HUDEP-2 (cell line): ENCODE results near the gene SH3PXD2A.

Experiments used
- DNase-seq, 76 experiments: peaks; one replicate each; lab custom pipeline; 2025; ENCODE audit not compliant: unreplicated experiment in 76 of 76; lab: John Stamatoyannopoulos, UW

The SH3PXD2A gene

DNA sequence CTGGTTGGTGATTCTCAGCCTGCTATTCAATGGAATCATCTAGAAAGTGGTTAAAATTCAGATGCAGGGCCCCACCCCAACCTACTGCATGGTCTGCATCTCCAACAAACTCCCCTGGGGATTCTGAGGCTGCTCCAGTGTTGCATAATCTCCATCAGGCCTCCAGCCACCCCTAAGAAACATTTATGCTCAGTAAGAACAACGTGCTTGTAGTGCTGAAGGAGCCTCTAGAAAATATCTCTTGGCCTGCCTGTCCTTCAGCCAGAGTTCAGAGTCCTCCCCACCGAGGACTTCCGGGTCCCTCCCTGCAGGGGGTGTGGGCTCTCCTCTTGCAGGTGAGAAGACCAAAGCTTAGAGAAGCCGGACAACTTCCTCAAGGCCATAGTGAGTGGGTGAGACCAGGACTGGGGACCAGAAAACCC lies 159.8 kb downstream of the SH3PXD2A start:
- DNase-seq, result no peak

DNA sequence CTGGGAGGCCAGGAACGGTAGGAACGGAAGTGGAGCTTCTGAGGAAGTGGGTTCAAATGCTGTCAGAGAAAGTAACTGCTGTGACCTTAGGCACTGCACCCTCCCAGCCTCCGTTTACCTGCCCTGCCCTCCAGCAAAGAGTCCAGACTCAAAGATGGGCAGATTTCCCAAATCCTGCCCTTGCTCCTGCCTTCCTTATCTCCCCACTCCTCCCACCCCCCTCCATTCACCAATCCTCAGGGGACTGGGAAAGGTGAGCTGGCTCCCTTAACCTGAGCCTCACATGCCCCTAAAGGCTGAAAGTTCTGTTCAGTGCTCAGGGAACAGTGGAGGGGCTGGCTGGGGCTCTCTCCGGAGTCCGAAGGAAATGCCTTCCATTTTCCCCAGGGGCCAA lies 161.6 kb downstream of the SH3PXD2A start:
- no peak for DNase-seq

DNA sequence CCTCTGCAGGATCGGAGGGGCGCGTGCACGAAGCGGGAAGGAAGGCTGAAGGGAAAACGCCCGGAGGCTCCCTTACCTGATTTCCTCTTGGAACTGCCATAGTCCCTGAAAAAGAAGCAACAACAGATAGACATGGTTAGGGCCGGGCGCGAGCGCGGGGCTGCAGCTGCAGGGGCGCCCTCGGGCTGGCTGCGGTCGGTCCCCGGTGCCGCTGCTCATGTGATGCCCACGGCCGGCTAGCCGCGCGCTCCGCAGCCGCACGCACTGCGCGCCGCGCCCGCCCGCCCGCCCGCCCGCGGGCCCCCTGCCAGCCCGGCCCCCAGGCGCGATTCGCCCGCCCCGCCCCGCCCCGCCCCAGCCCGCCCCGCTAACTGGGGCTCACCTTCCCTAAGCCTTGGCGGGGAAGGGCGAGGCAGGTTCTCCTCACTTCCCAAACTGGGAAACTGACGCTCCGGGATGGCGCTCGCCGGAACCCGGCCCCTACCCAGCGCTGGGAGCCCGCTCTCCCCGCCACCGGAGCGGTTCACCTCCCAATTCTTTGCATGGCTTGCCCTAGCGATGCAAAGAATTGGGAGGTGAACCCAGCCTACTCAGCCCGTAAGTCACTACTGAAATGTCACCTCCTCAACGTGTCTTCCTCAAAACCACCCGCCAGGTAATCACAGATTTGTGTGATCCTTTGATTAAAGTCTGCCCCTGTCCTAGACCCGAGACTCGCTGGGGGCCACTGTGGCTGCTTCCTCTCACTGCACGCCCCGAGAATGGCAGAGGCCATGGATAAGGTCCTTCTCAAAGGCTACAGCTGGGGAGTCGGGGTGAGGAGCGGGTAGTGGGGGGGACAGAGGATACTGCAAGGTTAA lies 162.2 kb downstream of the SH3PXD2A start:
- DNase-seq, result peak in 1 of 76 experiments; percentile 9

DNA sequence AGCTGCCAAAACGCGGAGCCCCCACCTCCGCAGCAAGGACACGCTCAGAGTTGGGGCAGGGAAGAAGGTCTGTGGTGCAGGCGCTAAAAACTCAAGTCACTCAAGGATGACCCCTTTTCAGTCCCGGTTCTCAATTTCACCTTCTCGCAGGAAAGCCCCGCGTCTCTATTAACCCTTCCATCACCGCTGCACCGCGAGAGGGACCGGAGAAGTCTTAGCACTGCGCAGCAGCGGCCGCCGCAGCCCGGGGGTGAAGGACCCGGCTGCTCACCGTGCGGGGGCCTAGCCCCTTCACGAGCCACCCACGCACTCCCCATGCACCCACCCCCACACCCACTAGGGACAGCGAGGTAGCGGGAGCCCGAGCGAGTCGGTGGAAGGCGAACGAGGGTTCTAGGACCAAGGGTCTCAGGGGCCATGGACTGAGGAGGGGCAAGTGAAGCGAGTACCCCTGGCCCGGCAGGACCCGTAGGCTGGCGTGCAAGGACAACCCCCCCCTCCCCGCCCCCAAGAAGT lies 162.9 kb downstream of the SH3PXD2A start:
- DNase-seq, result no peak

DNA sequence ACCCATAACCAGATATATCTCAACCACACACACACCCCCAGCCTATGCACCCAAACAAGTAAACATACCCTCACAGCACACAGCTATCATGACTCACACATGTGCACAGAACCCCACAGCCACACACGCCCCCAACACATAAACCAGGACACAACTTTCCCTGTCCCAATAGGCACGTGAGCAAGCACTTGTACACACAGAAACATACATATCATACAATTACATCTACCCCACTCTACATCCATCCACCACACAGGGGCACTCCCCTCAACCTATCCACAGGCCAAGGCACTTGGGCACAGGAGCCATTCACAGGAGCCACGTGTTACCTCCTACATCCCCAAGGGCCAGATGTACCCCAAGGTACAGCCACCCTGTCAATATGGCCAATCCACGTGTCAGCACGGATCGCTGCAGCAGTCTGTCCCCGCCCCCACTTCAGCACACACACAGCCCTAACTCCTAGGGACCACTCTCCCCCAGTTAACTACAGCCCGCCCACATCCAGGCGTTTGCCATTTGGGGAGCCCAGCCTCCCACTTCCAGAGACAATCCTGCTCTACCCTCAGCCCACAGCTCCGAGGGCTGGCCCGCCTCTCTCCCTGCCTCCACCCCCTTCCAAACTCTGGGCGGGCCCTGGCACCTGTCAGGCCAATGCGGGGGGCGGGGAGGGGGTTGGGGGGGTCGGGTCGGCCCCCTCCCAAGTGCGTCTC lies 163.5 kb downstream of the SH3PXD2A start:
- no peak for DNase-seq

DNA sequence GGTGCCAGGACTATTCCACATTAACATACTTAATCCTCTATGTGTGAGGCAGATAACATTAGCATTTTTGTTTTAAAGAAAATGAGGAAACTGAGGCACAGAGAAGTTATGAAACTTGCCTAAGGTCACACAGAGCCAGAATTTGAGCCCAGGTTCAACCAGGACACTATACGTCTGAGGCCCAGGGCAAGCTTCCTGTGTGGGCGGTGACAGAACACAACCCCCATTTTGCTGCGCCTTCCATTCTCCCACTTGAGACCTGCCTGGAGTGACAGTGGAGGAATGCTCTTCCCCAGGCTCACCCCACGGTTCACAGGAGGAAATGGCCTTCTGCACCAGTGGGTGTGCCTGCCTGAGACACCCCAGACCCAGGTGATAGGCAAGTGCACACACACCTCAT lies 164.1 kb downstream of the SH3PXD2A start:
- DNase-seq, result no peak

DNA sequence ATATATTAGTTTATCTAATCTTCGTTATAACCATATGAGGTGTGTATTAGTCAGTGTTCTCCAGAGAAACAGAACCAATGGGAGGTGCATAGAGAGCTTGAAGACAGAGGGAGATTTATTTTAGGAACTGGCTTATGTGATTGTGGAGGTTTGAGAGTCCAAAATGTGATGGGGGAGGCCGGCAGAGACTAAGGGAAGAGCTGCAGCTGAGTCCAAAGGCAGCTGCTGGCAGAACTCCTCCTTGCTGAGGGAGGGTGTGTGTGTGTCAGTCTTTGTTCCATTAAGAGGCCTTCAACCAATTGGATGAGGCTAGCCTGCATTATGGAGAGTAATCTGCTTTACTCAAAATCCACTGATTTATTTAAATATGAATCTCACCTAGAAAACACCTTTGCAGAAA lies 165.1 kb downstream of the SH3PXD2A start:
- DNase-seq, result no peak

DNA sequence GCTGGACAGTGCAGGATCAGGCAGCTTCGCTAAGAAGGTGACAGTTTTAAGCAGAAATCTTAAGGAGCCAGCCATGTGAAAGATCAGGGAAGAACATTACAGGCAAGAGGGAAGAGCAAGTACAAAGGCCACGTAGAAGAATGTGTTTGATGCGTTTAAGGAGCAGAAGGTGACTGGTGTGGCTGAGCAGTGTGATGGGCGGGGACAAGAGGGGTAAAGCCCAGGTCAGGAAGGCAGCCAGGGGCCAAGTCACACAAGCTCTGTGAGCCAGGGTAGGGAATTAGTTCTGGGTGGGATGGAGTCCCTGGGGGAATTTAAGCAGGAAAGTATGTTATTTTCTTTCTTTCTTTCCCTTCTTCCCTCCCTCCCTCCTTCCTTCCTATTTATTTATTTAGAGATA lies 166.9 kb downstream of the SH3PXD2A start:
- DNase-seq, result no peak

DNA sequence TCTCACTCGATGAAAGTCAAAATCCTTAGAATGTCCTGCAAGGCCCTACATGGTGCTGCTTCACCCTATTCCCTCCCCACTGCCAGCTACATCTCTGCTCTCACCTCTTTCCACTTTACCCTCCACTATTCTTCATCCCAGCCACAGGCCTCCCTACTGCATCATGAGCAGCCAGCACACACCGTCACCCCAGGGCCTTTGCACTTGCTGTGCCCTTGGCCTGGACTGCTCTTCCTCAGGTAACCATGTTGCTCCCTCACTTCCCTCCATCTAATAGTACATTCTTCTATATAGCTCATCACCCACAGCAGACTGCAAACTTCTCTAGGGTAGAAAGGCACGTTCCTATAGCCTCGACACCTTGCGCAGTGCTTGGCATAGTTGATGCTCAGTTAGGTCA lies 167.7 kb downstream of the SH3PXD2A start:
- DNase-seq, result no peak

DNA sequence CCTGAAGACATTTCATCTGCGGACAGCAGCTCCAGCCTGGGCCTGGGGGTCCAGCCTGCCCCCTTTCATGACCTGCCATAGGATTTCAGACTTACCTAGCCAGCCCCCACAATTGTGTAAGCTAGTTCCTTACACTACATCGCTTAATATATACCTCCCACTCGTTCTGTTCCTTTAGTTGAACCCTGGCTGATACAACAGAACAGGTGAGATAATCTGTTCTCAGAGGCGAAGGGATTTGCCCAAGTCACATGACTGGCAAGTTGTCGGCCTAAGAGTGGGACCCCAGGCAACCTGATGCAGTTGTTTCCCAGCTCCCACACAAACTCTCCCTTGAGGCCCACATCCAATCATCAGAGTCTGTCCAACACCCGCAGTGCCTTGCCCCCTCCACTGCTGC lies 168.2 kb downstream of the SH3PXD2A start:
- DNase-seq, result no peak

DNA sequence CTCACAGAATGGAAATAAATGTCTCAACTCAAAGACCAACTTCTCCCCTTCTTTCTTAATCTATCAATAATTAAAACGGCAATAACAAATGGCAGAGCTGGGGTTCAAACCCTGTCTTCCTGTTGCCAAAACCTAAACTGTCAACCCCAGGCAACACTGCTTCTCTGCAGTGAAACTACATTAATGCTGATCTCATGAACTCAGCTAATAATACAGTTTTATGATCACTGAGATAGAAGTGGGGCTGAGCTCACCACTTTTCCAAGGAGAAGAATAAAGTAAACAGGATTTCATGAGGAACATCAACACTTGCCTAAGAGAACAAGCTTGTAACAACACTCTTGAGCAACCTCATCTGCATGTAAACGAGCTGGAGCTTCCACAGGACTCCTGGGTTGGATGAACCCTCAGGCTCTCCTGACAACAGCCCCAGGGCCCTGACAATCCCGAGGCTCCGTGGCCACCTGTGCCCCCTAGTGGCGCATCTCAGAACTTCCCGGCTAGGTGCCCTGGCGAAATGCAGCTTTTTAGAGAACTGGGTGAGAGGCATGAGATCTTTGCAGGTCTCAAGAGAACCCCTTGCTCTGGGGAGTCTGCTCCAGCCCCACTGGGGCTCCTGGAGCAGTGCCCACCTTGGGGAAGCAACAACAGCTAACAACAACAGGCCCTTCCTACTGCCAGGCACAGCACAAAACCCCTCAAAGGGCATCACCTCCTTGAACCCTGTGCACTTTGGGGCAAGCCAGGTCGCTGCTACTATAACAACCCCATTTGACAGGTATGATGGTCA lies 169.3 kb downstream of the SH3PXD2A start:
- peak in 64 of 76 experiments; percentile 5 to 77 (median 43) for DNase-seq

DNA sequence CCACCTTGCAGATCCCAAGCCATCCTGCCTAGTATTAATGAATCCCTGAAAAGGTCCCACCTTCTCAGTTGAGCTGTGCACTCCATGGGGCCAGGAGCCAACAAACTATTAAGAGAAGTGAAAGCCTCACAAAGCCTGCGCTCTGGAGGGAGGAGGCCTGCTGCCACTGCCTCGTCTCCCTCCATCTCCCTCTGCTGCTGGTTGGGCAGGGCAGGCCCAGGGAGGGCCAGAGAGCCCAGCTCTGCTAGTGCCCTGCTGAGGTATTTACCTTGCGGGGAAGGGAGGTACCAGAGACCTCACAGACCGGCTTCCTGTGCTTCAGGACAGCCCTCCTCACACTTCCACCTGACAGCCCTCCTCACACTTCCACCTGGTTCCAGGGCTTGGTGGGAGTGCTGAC lies 171.5 kb downstream of the SH3PXD2A start:
- DNase-seq, result no peak

DNA sequence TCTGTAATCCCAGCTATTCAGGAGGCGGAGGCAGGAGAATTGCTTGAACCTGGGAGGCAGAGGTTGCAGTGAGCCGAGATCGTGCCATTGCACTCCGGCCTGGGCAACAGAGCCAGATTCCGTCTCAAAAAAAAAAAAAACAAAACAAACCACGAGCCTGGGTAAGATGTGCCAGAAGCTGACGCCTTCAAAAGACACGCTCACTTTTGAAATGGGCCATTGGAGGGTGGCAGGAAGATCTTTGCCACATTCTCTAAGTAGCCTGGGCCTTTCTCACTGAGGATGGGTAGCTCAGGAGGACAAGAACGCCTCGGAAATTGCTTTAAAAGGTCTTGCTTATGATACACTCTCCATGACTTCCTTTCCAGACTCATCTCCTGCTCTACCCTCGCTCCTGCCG lies 172.7 kb downstream of the SH3PXD2A start:
- no peak for DNase-seq

DNA sequence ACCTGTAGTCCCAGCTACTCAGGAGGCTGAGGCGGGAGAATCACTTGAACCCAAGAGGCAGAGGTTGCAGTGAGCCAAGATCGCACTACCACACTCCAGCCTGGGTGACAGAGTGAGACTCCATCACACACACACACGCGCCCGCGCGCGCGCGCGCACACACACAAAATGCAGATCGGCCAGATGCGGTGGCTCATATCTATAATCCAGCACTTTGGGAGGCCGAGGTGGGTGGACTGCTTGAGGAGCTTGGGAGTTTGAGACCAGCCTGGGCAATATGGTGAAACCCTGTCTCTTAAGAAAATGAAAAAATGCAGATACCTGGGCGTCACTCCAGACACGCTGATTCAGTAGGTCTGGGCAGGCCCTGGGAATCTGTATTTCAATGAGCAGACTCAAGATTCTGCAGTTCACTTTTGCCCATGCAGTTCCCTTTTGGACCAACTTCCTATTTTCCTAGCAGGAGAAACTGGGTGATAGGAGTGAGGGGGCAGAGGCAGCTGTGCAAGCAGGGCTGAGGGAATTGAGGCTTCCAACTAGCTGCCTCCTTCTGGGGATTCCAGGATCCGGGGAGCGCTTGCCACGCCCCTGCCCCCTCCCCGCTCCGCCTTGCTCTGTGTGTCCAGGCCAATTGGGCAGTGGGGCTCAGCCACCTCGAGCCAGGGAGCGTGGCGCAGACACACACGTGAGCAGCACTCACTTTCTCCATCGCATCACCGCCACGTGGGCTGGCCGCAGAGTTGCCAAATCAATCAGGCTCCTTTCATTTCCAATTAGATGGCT lies 173.6 kb downstream of the SH3PXD2A start:
- DNase-seq, result no peak

DNA sequence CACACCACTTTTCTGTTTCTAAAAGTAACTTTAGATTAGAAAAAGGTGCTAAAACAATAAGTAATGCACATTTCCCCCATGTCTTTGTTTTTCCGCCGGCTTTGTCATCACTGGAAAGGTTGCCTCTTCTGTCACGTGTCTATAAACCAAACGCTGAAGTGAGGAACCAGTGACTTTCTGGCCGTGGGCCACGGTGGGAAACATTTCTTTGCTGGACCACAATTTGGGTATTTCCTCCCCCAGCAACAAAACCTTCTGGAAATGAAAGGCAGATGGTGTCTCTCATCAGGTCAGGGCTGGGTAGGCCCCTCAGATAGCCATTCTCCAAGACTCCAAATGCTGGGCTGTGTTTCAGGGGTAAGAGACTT lies 174.5 kb downstream of the SH3PXD2A start:
- DNase-seq, result no peak

DNA sequence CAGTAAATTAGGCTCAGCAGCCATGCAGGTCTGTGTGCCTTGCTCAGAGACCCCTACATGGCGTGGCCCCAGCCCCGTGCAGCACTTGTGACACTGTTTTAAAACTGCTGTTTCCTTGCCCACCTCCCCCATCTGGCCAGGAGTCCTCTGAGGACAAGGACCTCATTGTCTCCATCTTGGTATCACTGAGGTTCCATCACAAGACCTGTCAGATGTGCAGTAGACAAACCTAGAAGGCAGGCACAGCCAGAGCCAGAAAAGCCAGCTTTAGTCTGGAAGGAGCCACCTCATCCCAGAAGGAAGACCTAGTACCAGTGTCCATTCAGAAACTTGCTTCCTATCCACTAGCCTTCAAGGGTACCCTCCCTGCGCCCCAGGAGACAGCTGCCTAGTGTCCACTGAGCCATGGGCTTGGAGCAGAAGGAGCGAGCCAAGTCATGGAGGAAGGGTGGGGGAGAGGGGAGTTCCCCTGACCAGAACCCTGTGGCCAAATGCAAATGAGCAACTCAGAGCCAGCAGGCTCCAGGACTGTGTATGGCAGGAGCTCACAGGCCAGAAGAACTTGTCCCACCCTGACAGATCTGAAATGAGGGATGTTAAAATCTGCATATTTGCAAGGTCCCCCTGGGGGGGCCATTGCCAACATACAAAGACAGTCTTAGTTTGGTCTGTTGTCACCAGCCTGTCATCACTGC lies 176.1 kb downstream of the SH3PXD2A start:
- DNase-seq, result no peak

DNA sequence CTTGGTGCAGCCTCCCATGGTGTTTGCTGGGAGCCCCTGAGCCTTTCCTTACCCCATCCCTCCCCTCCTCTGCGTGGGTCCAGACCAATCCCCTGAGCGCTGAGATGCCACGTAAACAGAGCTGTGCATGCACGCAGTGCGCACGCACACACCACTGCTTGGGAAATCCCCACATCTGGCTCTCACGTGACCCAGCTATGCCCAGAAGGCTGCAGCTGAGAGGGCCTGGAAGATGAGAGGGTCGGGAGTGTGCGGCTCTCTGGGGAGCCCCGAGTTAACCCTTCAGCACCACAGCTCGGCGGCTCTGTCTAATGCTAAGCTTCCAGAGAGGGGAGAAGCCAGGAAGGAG lies 177.2 kb downstream of the SH3PXD2A start:
- DNase-seq, result peak in 1 of 76 experiments; percentile 12

DNA sequence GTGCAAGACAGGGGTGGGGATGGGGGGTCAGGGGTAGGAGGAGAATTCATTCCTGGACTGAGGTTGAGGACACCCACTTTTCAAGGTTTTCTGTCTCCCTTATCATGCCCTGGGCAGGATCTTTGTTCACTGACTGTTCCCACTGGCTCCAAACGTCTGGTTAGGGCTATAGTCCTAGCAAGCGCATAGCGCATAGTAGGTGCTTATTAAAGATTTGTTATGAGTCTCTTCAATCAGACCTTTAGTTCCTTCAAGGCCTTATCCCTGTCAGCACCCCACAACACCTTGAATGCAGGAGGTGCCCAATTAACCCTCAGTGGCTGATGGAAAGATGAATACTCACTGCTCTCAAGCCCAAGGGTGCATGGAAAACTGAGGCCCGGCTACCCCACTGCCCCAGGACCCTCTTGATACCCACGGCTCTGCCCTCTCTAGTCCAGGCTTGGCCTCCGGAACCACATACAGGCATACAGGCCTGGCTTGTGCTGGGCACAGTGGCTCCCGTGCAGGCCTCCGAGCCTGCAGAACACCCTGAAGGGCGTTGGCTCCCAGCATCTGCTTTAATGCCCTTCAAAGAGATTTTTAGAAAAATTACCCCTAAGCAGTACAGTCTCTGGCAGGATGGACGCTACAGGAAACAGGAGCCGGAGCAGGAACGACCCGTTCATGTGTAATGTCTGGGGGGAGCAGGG lies 177.7 kb downstream of the SH3PXD2A start:
- DNase-seq, result no peak

DNA sequence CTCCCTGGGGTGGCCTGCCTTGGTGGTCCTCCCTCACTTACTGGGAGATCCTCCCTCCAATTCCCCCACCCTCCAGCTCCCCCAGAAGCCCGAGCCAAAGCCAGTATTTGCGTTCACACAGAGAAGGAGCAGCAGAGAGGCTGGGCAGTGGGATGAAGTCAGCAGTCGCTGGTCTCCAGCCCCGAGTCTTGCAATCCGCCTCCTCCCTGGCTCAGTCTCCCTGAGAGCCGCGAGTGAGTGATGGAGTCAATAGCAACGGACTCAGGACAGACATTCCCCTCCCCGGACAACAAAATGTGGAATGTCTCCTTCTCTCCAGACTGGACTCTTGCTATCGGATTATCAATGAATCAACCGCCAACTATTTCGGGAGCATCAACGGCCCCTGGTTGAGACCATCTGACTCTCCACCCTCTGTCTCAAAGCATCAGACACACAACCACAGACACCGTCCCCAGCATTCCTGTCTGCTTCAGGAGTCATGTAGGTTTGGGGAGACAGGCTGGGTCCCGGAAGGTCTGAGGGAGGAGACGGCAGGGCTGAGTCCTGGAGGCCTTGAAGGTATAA lies 178.4 kb downstream of the SH3PXD2A start:
- DNase-seq, result no peak
